HepG2 (cell line): ENCODE results near the gene CTIF. TPM values are rescaled to one million over a fixed set of nuclear protein-coding genes. Genes with fewer than 3 reads are reported as not detected.

Experiments
- ATAC-seq: fragments of 200-7000 bp; cut with Tn5 transposase; 3 replicates; pipeline ENCODE4 v1.9.1; 2020; ENCODE audit warnings: mild to moderate bottlenecking, moderate library complexity
- BruUV-seq: library from RNA; stranded (reverse); fragments of 400-500 nt; replicated peaks from 2 replicates; lab custom pipeline; 2021; lab: Mats Ljungman, UMichigan
- CTCF ChIA-PET: fragments of 300-600 bp; formaldehyde crosslinking; extraction: SDS; loops from one replicate; lab custom pipeline; 2021; ENCODE audit warnings: low total read pairs, inconsistent platforms, low intra/inter-chr PET ratio; lab: Yijun Ruan, JAX
- POLR2A ChIA-PET: fragments of 350-600 bp; sonication (Branson Sonifier 250); formaldehyde crosslinking; loops from one replicate; lab custom pipeline; 2020; ENCODE audit warnings: antibody characterized with exemption, inconsistent platforms; lab: Yijun Ruan, JAX
- DNase-seq: peaks from one replicate; pipeline ENCODE4 v3.0.0-alpha.2; 2015; ENCODE audit warnings: low spot score
- FAIRE-seq: peaks from 3 replicates; lab custom pipeline; 2011; peaks lifted over from hg19 to GRCh38; lab: Jason Lieb, UNC
- H2AFZ ChIP-seq: one replicate; pipeline ENCODE4 v1.6.1; 2011; ENCODE audit warnings: low read length, inconsistent platforms
- H3K27ac ChIP-seq: fragments of 300-600 bp; 3 replicates; pipeline ENCODE4 v1.8.0; 2011; ENCODE audit warnings: mixed run types, mild to moderate bottlenecking, mixed read lengths, low read length, inconsistent platforms; ENCODE audit not compliant: insufficient read depth; ENCODE audit errors: extremely low read length
- H3K27me3 ChIP-seq, 2 experiments: fragments of 200-600 bp in 1 of 2; 2 replicates in 1 of 2; 3 replicates in 1 of 2; pipeline versions ENCODE4 v1.6.0 to v1.8.0; 2011; ENCODE audit warnings: low read length in 2 of 2, mild to moderate bottlenecking in 2 of 2, moderate library complexity in 2 of 2, inconsistent platforms in 1 of 2; ENCODE audit not compliant: insufficient read depth in 2 of 2, control insufficient read depth in 1 of 2
- H3K36me3 ChIP-seq, 2 experiments: fragments of 200-600 bp in 1 of 2; replicated peaks in 1 of 2; 2 replicates in 1 of 2; 3 replicates in 1 of 2; pipeline versions ENCODE4 v1.5.1 to v1.8.0; 2011; ENCODE audit warnings: low read length in 2 of 2, inconsistent platforms in 1 of 2; ENCODE audit not compliant: insufficient read depth in 2 of 2, control insufficient read depth in 1 of 2
- H3K4me1 ChIP-seq: 2 replicates; pipeline ENCODE4 v1.5.1; 2012; ENCODE audit warnings: low read length, inconsistent platforms; ENCODE audit not compliant: insufficient read depth
- H3K4me2 ChIP-seq: 2 replicates; pipeline ENCODE4 v1.6.0; 2011; ENCODE audit warnings: low read depth, low read length, inconsistent platforms
- H3K4me3 ChIP-seq, 3 experiments: fragments of 200-600 bp in 1 of 3; sonication (generic), shearing (Covaris generic) in 1 of 3; replicated peaks in 1 of 3; 2 replicates each; pipeline ENCODE4 v1.5.1; 2011 to 2016; ENCODE audit warnings: low read length in 3 of 3, inconsistent platforms in 2 of 3, low read depth in 2 of 3, mild to moderate bottlenecking in 2 of 3, control low read depth in 1 of 3, mixed read lengths in 1 of 3; ENCODE audit not compliant: insufficient read depth in 1 of 3
- H3K79me2 ChIP-seq: one replicate; pipeline ENCODE4 v1.6.1; 2011; ENCODE audit warnings: low read length, inconsistent platforms; ENCODE audit not compliant: insufficient read depth
- H3K9ac ChIP-seq: 2 replicates; pipeline ENCODE4 v1.6.0; 2011; ENCODE audit warnings: mild to moderate bottlenecking, low read depth, low read length, inconsistent platforms; ENCODE audit not compliant: insufficient read depth
- H3K9me3 ChIP-seq: 2 replicates; pipeline ENCODE4 v1.5.1; 2012; ENCODE audit warnings: mild to moderate bottlenecking, low read length
- H4K20me1 ChIP-seq: 2 replicates; pipeline ENCODE4 v1.6.0; 2011; ENCODE audit warnings: inconsistent platforms, mild to moderate bottlenecking, low read length, moderate library complexity; ENCODE audit not compliant: insufficient read depth
- ARNT2 ChIP-seq: sonication (generic); formaldehyde crosslinking; IDR thresholded peaks from 2 replicates; pipeline ENCODE4 v1.8.0; 2022; ENCODE audit warnings: mild to moderate bottlenecking, low read depth, missing genetic modification reagents, moderate library complexity
- FLYWCH1 ChIP-seq: sonication (generic); formaldehyde crosslinking; IDR thresholded peaks from 2 replicates; pipeline ENCODE4 v1.8.1; 2023; ENCODE audit warnings: mild to moderate bottlenecking, missing genetic modification reagents
- RCOR2 ChIP-seq: IDR thresholded peaks from 2 replicates; pipeline ENCODE4 v1.6.1; 2016; ENCODE audit warnings: missing biosample characterization, missing genetic modification reagents
- TFE3 ChIP-seq: IDR thresholded peaks from 2 replicates; pipeline ENCODE4 v1.6.1; 2016
- THAP8 ChIP-seq: sonication (generic); formaldehyde crosslinking; IDR thresholded peaks from 2 replicates; pipeline ENCODE4 v1.5.1; 2020; ENCODE audit warnings: missing genetic modification reagents, mild to moderate bottlenecking, borderline replicate concordance
- TRAFD1 ChIP-seq: sonication (generic); formaldehyde crosslinking; IDR thresholded peaks from 2 replicates; pipeline ENCODE4 v1.5.1; 2020; ENCODE audit warnings: missing genetic modification reagents, mild to moderate bottlenecking, borderline replicate concordance
- ZBTB40 ChIP-seq, 2 experiments: fragments of 450-650 bp in 1 of 2; sonication (generic) in 1 of 2; formaldehyde crosslinking in 1 of 2; IDR thresholded peaks; 2 replicates each; pipeline versions ENCODE4 v1.6.1 to v1.8.0; 2016 to 2022; ENCODE audit warnings: antibody characterized with exemption in 1 of 2, mild to moderate bottlenecking in 1 of 2, missing genetic modification reagents in 1 of 2
- ZNF354B ChIP-seq: sonication (generic); formaldehyde crosslinking; IDR thresholded peaks from 2 replicates; pipeline ENCODE4 v1.8.0; 2022; ENCODE audit warnings: mild to moderate bottlenecking, missing genetic modification reagents
- ZNF780A ChIP-seq: sonication (generic); formaldehyde crosslinking; IDR thresholded peaks from 2 replicates; pipeline ENCODE4 v1.8.0; 2022; ENCODE audit warnings: mild to moderate bottlenecking, missing genetic modification reagents, moderate library complexity
- ZNF879 ChIP-seq: sonication (generic); formaldehyde crosslinking; IDR thresholded peaks from 2 replicates; pipeline ENCODE4 v1.8.1; 2023; ENCODE audit warnings: missing genetic modification reagents
- WGBS: methylation state at CpG from one replicate; pipeline ENCODE4 v1.1.6; 2017; ENCODE audit warnings: low lambda C conversion rate; 5-methylcytosine and 5-hydroxymethylcytosine counted together
- in situ Hi-C: cut with HindIII; loops from 2 replicates; pipeline ENCODE4 v1.10.0; 2017; ENCODE audit warnings: low pct_unique_long_range_greater_than_20kb; ENCODE audit not compliant: extremely low pct_ligation_motif_present
- intact Hi-C: fragments of 100-400 bp; cut with micrococcal nuclease; formaldehyde crosslinking; loops from one replicate; pipeline ENCODE4 v1.10.0; 2022; ENCODE audit not compliant: unreplicated experiment
- polyA plus RNA-seq, 8 experiments: library from polyadenylated mRNA; depleted of rRNA in 3 of 8; stranded (reverse) in 7 of 8; unstranded in 1 of 8; fragments of >200 nt; fragmentation: Illumina TruSeq in 4 of 8; extraction: Trizol in 4 of 8; gene quantifications; 2 replicates each; pipeline versions ENCODE4 v1.2.1 to v1.2.3, GENCODE V29; 2011 to 2016; ENCODE audit warnings: low read depth in 4 of 8, missing spikeins in 1 of 8, mixed read lengths in 1 of 8; ENCODE audit not compliant: insufficient read depth in 1 of 8
- total RNA-seq, 5 experiments: library from RNA; depleted of rRNA; stranded (reverse); fragments of >200 nt; fragmentation: Illumina TruSeq; extraction: Trizol; gene quantifications; 2 replicates each; pipeline ENCODE4 v1.2.3, GENCODE V29; 2016; ENCODE audit warnings: low read depth in 1 of 5

The CTIF gene
- total and polyA plus RNA-seq, 2 of the 13 experiments (the other 11 are each of a cell fraction or from before 2014, with no cell fraction given), result 18.2 to 28.0 TPM

GRCh38 chr18:48813833-48814489 is 275.1 kb downstream of the CTIF start:
- intact Hi-C loops (no loop called here), in situ Hi-C loops (no loop called here)
- Histone ChIP-seq H3K9ac (no peak overlapping the region), H3K4me2 (no peak overlapping the region), H2AFZ (no peak overlapping the region), H3K9me3 (no peaks in the 10 kb centered on the region), H4K20me1 (no peaks in the 10 kb centered on the region), H3K79me2 (no peaks in the 10 kb centered on the region), H3K4me1 (no peaks in the 10 kb centered on the region), H3K36me3 (peaks cover 8 to 20% of the 10 kb centered on the region in 2 experiments; a peak in 4 of 5 replicates), H3K4me3 (no peak overlapping the region), H3K27me3 (no peaks in the 10 kb centered on the region), H3K27ac (no peak overlapping the region)
- CTCF ChIA-PET, result no interaction called here
- ATAC-seq (no peak), DNase-seq (no peak), FAIRE-seq (no peak)
- POLR2A ChIA-PET, result no interaction called here
- 96% methylated on average over 5 of the region's 5 CpGs for WGBS
- BruUV-seq, result no TSS peak
- TF ChIP-seq ZNF354B (CRISPR knock-in tag), result no peak
- no peak for TF ChIP-seq ARNT2 (CRISPR knock-in tag)
- TF ChIP-seq THAP8, result no peak
- TF ChIP-seq TRAFD1, result no peak
- TF ChIP-seq RCOR2, result no peak
- no peak for TF ChIP-seq ZNF780A (CRISPR knock-in tag)
- TF ChIP-seq ZBTB40 (IDR thresholded peaks at IDR 0.05), result no peak
- no peak for TF ChIP-seq ZBTB40 (CRISPR knock-in tag; IDR thresholded peaks at IDR 0.05)
- no peak for TF ChIP-seq ZNF879 (CRISPR knock-in tag)
- TF ChIP-seq TFE3 (CRISPR knock-in tag), result no peak
- no peak for TF ChIP-seq FLYWCH1
